Astrocyte of the spinal cord (primary cell): ENCODE results near the gene IVD.

Experiments
- DNase-seq: peaks from one replicate; pipeline ENCODE4 v3.0.0; 2011; ENCODE audit warnings: low read depth, low spot score
- H3K4me3 ChIP-seq: 2 replicates; pipeline ENCODE4 v1.5.1; 2011; ENCODE audit warnings: low read depth, mild to moderate bottlenecking, low read length, moderate library complexity
- CTCF ChIP-seq: IDR thresholded peaks from 2 replicates; pipeline ENCODE4 v1.5.1; 2012; ENCODE audit warnings: low read depth, mild to moderate bottlenecking, low read length, inconsistent platforms
- in situ Hi-C: cut with HindIII; loops from 2 replicates; pipeline ENCODE4 v1.10.0; 2017; ENCODE audit warnings: low sequenced_read_pairs

IVD gene

GRCh38 chr15:40440743-40441564 lies 35.4 kb downstream of the IVD start, which contains the start of gene BAHD1:
Gene BAHD1 (plus strand): TSS chr15:40440953. CDS start chr15:40458465, 17,512 bp downstream.
- peak; percentile 95 for DNase-seq
- TF ChIP-seq CTCF: peak; percentile 13
- in situ Hi-C loops: no loop called here
- H3K4me3 ChIP-seq: peak within 1 kb of the TSS; percentile 67

DNA sequence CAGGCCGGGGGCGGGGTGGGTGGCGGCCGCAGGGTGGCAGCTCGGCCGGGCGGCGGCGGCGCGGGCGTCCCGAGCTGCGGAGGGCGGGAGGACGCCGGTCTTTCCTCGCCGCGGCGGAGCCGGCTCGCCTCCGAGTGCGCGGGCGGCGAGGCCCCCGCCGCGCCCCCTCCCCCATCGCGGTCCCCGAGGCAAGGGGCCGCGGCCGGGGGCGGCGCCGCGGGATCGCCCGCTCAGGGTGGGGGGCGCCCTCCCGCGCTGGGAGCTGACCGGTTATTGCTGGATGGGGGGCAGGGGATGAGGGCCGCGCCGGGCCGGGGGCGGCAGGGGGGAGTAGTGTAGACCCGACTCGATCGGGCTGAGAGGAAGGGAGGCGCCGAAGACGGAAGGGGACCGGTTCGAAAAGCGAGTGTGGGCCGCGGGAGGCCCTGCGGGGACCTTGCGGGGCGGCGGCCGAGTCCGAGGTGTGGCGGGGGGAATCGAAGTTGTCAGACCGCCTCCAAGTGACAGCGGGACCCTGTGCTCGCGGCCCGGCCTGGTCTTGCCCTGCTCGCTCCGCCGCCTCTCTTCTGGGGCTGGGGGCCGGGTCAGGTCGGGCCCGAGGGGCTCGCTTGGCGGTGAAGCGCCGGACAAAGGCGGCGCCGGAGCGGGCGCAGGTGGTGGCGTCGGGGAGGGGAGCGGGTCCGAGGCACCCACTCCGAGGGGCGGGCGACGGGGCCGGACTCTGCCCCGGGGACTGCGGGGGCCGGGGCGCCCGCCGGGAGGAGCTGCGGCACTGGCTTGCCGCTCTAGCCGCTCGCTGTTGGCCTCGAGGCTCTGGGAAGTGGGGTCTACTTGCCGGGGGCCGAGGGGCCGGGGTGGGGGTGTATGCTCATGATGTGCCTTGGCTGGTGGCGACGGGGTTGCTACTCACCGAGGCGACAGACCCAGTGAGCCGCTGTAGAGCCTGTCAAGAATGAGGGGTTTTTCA lies 36.3 kb downstream of the IVD start:
- in situ Hi-C loops: no loop called here
- peak overlapping the region; percentile 67 for H3K4me3 ChIP-seq
- TF ChIP-seq CTCF: no peak
- no peak for DNase-seq

DNA sequence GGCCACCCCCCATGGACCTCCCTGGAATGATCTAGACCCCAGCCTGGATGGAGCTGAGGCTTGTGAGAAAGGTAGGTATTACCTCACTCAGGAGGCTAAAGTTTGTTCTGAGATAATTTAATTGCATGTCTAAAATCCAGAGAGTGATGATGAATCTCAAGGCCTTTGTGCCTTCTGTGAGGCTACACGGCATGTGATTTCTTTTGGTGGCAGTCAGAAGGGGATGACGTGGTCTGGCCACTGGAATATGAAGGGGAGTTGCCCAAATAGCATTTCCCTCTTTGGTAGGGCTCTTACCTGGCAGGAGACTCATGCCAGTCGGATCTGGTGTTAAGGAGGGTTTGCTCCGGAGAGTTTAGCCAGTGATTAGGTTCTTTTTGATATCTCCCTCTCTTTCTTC lies 37.7 kb downstream of the IVD start:
- no peak for TF ChIP-seq CTCF
- H3K4me3 ChIP-seq: no peak overlapping the region
- no peak for DNase-seq
- in situ Hi-C loops: no loop called here

DNA sequence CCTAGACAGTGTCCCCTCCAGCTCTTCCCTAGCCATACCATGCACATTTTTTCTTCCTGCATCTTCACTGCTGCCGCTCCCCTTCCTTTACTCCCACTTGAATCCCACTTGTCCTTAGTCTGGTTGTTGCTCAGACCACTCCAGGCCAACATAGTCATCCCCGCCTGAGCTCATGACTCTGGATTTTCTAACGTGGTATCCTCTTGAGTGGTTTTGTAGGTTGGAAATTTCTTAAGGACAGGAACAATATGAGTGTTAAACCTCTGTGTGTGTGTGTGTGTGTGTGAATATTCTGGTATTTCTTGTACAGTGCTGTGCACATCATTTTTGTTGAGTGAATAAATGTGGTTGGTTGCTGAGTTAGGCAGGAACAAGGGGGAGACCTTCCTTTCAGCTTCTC lies 38.3 kb downstream of the IVD start:
- no peak for DNase-seq
- in situ Hi-C loops: no loop called here
- no peak for TF ChIP-seq CTCF

GRCh38 chr15:40444736-40445135 lies 39.1 kb downstream of the IVD start:
- TF ChIP-seq CTCF: no peak
- no peak for DNase-seq
- H3K4me3 ChIP-seq: no peak overlapping the region
- in situ Hi-C loops: no loop called here

More for the DNA sequence above, 38.3 kb downstream of the IVD start:
- no peak overlapping the region for H3K4me3 ChIP-seq

DNA sequence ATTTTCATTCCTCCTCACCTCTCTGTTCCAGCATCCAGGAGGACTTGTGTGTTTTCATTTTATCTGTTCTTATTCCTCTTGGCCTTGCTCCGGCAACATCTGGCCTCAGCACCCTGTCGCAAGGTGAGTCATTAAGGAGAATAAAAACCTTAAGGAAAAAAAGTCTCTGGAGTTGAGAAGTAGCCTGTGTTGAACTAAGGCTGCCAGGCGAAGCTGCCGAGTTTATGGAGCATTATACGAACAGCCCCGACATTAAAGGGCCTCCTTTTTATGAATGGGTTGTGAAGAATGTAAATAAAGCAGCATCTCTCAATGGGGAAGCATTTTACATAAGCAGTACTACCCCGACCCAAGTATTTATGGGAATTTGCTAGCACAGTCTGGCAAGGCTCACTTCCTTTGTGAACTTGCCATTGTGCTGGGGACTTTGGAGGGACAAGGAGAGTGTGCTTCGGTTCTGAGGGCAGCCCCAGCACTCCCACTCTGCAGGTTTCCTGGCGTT lies 39.9 kb downstream of the IVD start:
- in situ Hi-C loops: no loop called here
- H3K4me3 ChIP-seq: no peak overlapping the region
- peak; percentile 64 for DNase-seq
- TF ChIP-seq CTCF: no peak
